WTC11 (cell line): ENCODE measurements around the gene MED13. TPM values are rescaled to one million over a fixed set of nuclear protein-coding genes. Genes with fewer than 3 reads are reported as not detected.
"Not testable (repeated sequence)": the region's sequence is repeated elsewhere in the genome, so short reads cannot be mapped to it uniquely, and the experiment has no call there.

Experiments used
- ATAC-seq: fragments of 200-7000 bp; cut with Tn5 transposase; 2 replicates; pipeline ENCODE4 v1.10.0; 2021; ENCODE audit warnings: mild to moderate bottlenecking, moderate library complexity
- CTCF ChIA-PET: fragments of 300-600 bp; sonication (Branson Sonifier 250); formaldehyde crosslinking; loops from one replicate; lab custom pipeline; 2021; ENCODE audit warnings: antibody characterized with exemption; lab: Charles Lee
- POLR2A ChIA-PET: fragments of 350-600 bp; sonication (Branson Sonifier 250); formaldehyde crosslinking; loops from one replicate; lab custom pipeline; 2021; ENCODE audit warnings: antibody characterized with exemption; lab: Charles Lee
- DNase-seq: peaks from one replicate; pipeline ENCODE4 v3.0.0; 2021; ENCODE audit warnings: low spot score
- H3K27ac Mint-ChIP-seq: 2 replicates; pipeline ENCODE4 v1.8.0; 2021; ENCODE audit warnings: mixed read lengths
- H3K27me3 Mint-ChIP-seq: 2 replicates; pipeline ENCODE4 v1.8.0; 2021; ENCODE audit warnings: low read depth, mild to moderate bottlenecking, moderate library complexity, mixed read lengths
- H3K36me3 Mint-ChIP-seq: 2 replicates; pipeline ENCODE4 v1.8.0; 2021; ENCODE audit warnings: mixed read lengths
- H3K4me1 Mint-ChIP-seq: 2 replicates; pipeline ENCODE4 v1.8.0; 2022; ENCODE audit warnings: mixed read lengths
- H3K4me3 Mint-ChIP-seq: 2 replicates; pipeline ENCODE4 v1.8.0; 2021; ENCODE audit warnings: mild to moderate bottlenecking, moderate library complexity, mixed read lengths
- H3K9me3 Mint-ChIP-seq: 2 replicates; pipeline ENCODE4 v1.8.0; 2021; ENCODE audit warnings: mixed read lengths
- ATF3 ChIP-seq: sonication (generic); formaldehyde crosslinking; conservative IDR thresholded peaks from 2 replicates; pipeline ENCODE4 v1.8.1; 2022; ENCODE audit warnings: mild to moderate bottlenecking, missing genetic modification reagents
- ATF6 ChIP-seq: sonication (generic); formaldehyde crosslinking; IDR thresholded peaks from 2 replicates; pipeline ENCODE4 v1.8.1; 2023; ENCODE audit warnings: mild to moderate bottlenecking, missing genetic modification reagents
- E2F4 ChIP-seq: sonication (generic); formaldehyde crosslinking; IDR thresholded peaks from 2 replicates; pipeline ENCODE4 v1.8.1; 2022; ENCODE audit warnings: low read depth, mild to moderate bottlenecking, moderate library complexity, missing genetic modification reagents, borderline replicate concordance
- GRHL2 ChIP-seq: fragments of 250-450 bp; sonication (Bioruptor Pico); IDR thresholded peaks from 2 replicates; pipeline ENCODE4 v1.8.0; 2022; ENCODE audit warnings: mild to moderate bottlenecking, moderate library complexity; ENCODE audit not compliant: insufficient replicate concordance, severe bottlenecking
- HMGXB4 ChIP-seq: sonication (generic); formaldehyde crosslinking; IDR thresholded peaks from 2 replicates; pipeline ENCODE4 v1.8.1; 2023; ENCODE audit warnings: mild to moderate bottlenecking, moderate library complexity, missing genetic modification reagents
- NFATC4 ChIP-seq: fragments of 250-450 bp; sonication (Bioruptor Pico); IDR thresholded peaks from 2 replicates; pipeline ENCODE4 v1.9.0; 2021; ENCODE audit warnings: mild to moderate bottlenecking
- NR1H2 ChIP-seq: sonication (generic); formaldehyde crosslinking; IDR thresholded peaks from 2 replicates; pipeline ENCODE4 v1.9.0; 2021; ENCODE audit warnings: mild to moderate bottlenecking, moderate library complexity, missing genetic modification reagents
- RELA ChIP-seq: sonication (generic); formaldehyde crosslinking; IDR thresholded peaks from 2 replicates; pipeline ENCODE4 v1.8.1; 2022; ENCODE audit warnings: missing genetic modification reagents, mild to moderate bottlenecking, borderline replicate concordance
- SMAD4 ChIP-seq: sonication (generic); formaldehyde crosslinking; IDR thresholded peaks from 2 replicates; pipeline ENCODE4 v1.8.0; 2022; ENCODE audit warnings: mild to moderate bottlenecking, missing genetic modification reagents
- STAT6 ChIP-seq: sonication (generic); formaldehyde crosslinking; conservative IDR thresholded peaks from 2 replicates; pipeline ENCODE4 v1.8.1; 2023; ENCODE audit warnings: mild to moderate bottlenecking, low read depth, missing genetic modification reagents, moderate library complexity
- TCF7 ChIP-seq: sonication (generic); formaldehyde crosslinking; IDR thresholded peaks from 2 replicates; pipeline ENCODE4 v1.8.0; 2022; ENCODE audit warnings: mild to moderate bottlenecking, low read depth, missing genetic modification reagents, moderate library complexity
- USF1 ChIP-seq: sonication (generic); formaldehyde crosslinking; IDR thresholded peaks from 2 replicates; pipeline ENCODE4 v1.8.0; 2022; ENCODE audit warnings: mild to moderate bottlenecking, missing genetic modification reagents
- ZNF396 ChIP-seq: fragments of 250-450 bp; sonication (Bioruptor Pico); IDR thresholded peaks from 2 replicates; pipeline ENCODE4 v1.8.0; 2021; ENCODE audit warnings: mild to moderate bottlenecking, moderate library complexity, borderline replicate concordance
- total RNA-seq: library from RNA; stranded (reverse); gene quantifications from 3 replicates; pipeline ENCODE4 v1.2.3, GENCODE V29; 2021

MED13 gene
- total RNA-seq, 1 experiment from 2014 or later, result 39.7 TPM

- TF ChIP-seq E2F4 (CRISPR knock-in tag), result no peak
- TF ChIP-seq, all 79 proteins: peak for 0
Observed at GRCh38 chr17:62073993-62074392, 8.9 kb upstream of the MED13 start (continued).

GRCh38 chr17:62072855-62073254 lies 7.8 kb upstream of the MED13 start:
- H3K4me3 Mint-ChIP-seq, DNase-seq, CTCF ChIA-PET, POLR2A ChIA-PET, H3K27me3 Mint-ChIP-seq, H3K4me1 Mint-ChIP-seq, H3K36me3 Mint-ChIP-seq, ATAC-seq, H3K9me3 Mint-ChIP-seq, H3K27ac Mint-ChIP-seq: not testable (repeated sequence)

GRCh38 chr17:62070900-62071299 lies 5.8 kb upstream of the MED13 start:
- no peak overlapping the region for H3K4me3 Mint-ChIP-seq
- TF ChIP-seq NFATC4 (CRISPR knock-in tag) (no peak), SMAD4 (CRISPR knock-in tag) (no peak), GRHL2 (CRISPR knock-in tag) (no peak), ZNF396 (CRISPR knock-in tag) (no peak), TCF7 (CRISPR knock-in tag) (no peak), ATF6 (CRISPR knock-in tag) (no peak), NR1H2 (CRISPR knock-in tag) (no peak), ATF3 (no peak), USF1 (CRISPR knock-in tag) (no peak), STAT6 (CRISPR knock-in tag) (no peak), RELA (no peak), HMGXB4 (CRISPR knock-in tag) (no peak)
- TF ChIP-seq, all 79 proteins: peak for 0
- no peaks in the 10 kb centered on the region for H3K36me3 Mint-ChIP-seq
- H3K4me1 Mint-ChIP-seq, result peaks cover 9% of the 10 kb centered on the region
- no peak for DNase-seq
- H3K27me3 Mint-ChIP-seq, result no peaks in the 10 kb centered on the region
- 0 out of 2 replicates have a peak, but pooled peaks cover 4% of the 10 kb centered on the region for H3K9me3 Mint-ChIP-seq
- POLR2A ChIA-PET, result no interaction called here
- no peak overlapping the region for H3K27ac Mint-ChIP-seq
- CTCF ChIA-PET, result interaction anchor here (3.1 kb wide), 1 partner anchor 39 kb away, joined by 19 read pairs; no protein-coding TSS in a partner anchor
- no peak for ATAC-seq
